Thyroid gland (tissue), 4 donors: Measurements from ENCODE around the gene SPATA2L. TPM values are rescaled to one million over a fixed set of nuclear protein-coding genes. Genes with fewer than 3 reads are reported as not detected.
"Not testable (repeated sequence)": the region's sequence is repeated elsewhere in the genome, so short reads cannot be mapped to it uniquely, and the experiment has no call there.

Experiments
- DNase-seq, 2 donors: peaks; one replicate each; pipeline ENCODE4 v3.0.0-alpha.2; 2019
- H3K27ac ChIP-seq, 3 donors: fragments of 200-600 bp; sonication (generic); 1 replicate in 2 of 3; 2 replicates in 1 of 3; pipeline ENCODE4 v1.5.1; 2016 to 2019; ENCODE audit warnings: mild to moderate bottlenecking in 1 of 3, moderate library complexity in 1 of 3
- H3K27me3 ChIP-seq: fragments of 200-600 bp; sonication (generic); one replicate; pipeline ENCODE4 v1.5.1; 2019
- H3K36me3 ChIP-seq, 2 donors: fragments of 200-600 bp; sonication (generic); one replicate each; pipeline ENCODE4 v1.5.1; 2016 to 2019
- H3K4me1 ChIP-seq, 2 donors: fragments of 200-600 bp; sonication (generic); one replicate each; pipeline ENCODE4 v1.5.1; 2017 to 2019
- H3K4me3 ChIP-seq, 3 donors: fragments of 200-600 bp; sonication (generic); replicated peaks in 1 of 3; 1 replicate in 2 of 3; 2 replicates in 1 of 3; pipeline ENCODE4 v1.5.1; 2016; ENCODE audit warnings: mild to moderate bottlenecking in 1 of 3
- H3K9me3 ChIP-seq: fragments of 200-600 bp; sonication (generic); one replicate; pipeline ENCODE4 v1.5.1; 2017
- POLR2A ChIP-seq, 2 donors: fragments of 450-650 bp; IDR thresholded peaks; one replicate each; pipeline ENCODE4 v1.6.1; 2017; ENCODE audit warnings: antibody characterized with exemption in 2 of 2, mild to moderate bottlenecking in 2 of 2, moderate library complexity in 1 of 2
- WGBS, 2 donors: methylation state at CpG; one replicate each; pipeline ENCODE4 v1.1.5; 2017; 5-methylcytosine and 5-hydroxymethylcytosine counted together
- intact Hi-C: fragments of 100-400 bp; cut with DNase I; formaldehyde crosslinking; loops from one replicate; pipeline ENCODE4 v1.15.1; 2023
- total RNA-seq, 4 donors: library from RNA; depleted of rRNA; stranded (reverse); fragments of >200 nt; gene quantifications; one replicate each; pipeline ENCODE4 v1.2.3, GENCODE V29; 2016
- TF ChIP-seq, protein P1 (sequence below), 6 experiments: fragments of 200-600 bp in 3 of 6; fragments of 450-650 bp in 3 of 6; sonication (generic) in 3 of 6; IDR thresholded peaks; one replicate each; pipeline ENCODE4 v1.5.1; 2016 to 2019; ENCODE audit warnings: antibody characterized with exemption in 6 of 6, mild to moderate bottlenecking in 2 of 6, inconsistent platforms in 1 of 6, moderate library complexity in 1 of 6

SPATA2L gene
- total RNA-seq, 4 donors from 2014 or later, result 22.4 to 31.9 (median 27.7) TPM

DNA sequence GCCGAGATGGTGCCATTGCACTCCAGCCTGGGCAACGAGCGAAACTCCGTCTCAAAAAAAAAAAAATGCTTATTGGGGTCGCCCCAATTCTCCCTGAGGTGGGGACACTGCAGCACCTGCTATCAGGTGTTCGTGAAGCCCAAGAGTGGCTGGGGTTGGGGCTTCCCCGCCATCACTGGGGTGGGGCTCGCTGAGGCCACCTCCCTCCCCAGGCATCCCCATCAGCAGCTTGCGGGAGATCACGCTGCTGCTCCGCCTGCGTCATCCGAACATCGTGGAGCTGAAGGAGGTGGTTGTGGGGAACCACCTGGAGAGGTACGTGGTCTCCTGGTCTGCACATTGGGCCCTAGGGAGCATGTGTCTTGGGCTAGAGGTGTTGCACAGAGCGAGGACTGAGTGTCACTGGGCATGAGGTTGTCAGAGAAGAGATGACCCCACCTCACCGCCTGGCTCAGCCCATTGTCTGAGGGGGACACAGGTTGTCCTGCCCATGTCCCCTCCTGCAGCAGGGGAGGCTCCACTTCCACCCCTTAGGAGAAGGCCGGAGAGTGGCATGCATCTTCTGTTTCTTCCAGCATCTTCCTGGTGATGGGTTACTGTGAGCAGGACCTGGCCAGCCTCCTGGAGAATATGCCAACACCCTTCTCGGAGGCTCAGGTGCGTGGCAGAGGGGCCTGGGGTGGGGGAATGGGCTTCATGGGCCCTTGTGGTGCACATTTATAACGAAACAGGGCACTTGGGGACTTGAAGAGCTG lies 10.1 kb downstream of the SPATA2L start:
- no peak for DNase-seq
- intact Hi-C loops, result no loop called here
- WGBS, 2 donors, result 95 to 98% methylated on average over 14 to 20 of the region's 21 CpGs
- Histone ChIP-seq H3K27ac (no peak overlapping the region), H3K27me3 (no peaks in the 10 kb centered on the region), H3K4me1 (peaks cover 8 to 11% of the 10 kb centered on the region in 2 donors), H3K4me3 (no peak overlapping the region), H3K36me3 (peaks cover 32 to 38% of the 10 kb centered on the region in 2 donors), H3K9me3 (no peaks in the 10 kb centered on the region)
- no peak for TF ChIP-seq POLR2A (IDR thresholded peaks at IDR 0.05)
- TF ChIP-seq, protein P1, sequence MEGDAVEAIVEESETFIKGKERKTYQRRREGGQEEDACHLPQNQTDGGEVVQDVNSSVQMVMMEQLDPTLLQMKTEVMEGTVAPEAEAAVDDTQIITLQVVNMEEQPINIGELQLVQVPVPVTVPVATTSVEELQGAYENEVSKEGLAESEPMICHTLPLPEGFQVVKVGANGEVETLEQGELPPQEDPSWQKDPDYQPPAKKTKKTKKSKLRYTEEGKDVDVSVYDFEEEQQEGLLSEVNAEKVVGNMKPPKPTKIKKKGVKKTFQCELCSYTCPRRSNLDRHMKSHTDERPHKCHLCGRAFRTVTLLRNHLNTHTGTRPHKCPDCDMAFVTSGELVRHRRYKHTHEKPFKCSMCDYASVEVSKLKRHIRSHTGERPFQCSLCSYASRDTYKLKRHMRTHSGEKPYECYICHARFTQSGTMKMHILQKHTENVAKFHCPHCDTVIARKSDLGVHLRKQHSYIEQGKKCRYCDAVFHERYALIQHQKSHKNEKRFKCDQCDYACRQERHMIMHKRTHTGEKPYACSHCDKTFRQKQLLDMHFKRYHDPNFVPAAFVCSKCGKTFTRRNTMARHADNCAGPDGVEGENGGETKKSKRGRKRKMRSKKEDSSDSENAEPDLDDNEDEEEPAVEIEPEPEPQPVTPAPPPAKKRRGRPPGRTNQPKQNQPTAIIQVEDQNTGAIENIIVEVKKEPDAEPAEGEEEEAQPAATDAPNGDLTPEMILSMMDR (IDR thresholded peaks at IDR 0.05), result no peak

- Histone ChIP-seq H3K27me3 (no peaks in the 10 kb centered on the region), H3K4me3 (no peak overlapping the region), H3K9me3 (no peaks in the 10 kb centered on the region), H3K4me1 (peaks cover 8 to 11% of the 10 kb centered on the region in 2 donors), H3K36me3 (peaks cover 32 to 38% of the 10 kb centered on the region in 2 donors), H3K27ac (no peak overlapping the region)
- no peak for DNase-seq
- WGBS, 2 donors, result 93 to 97% methylated on average over 16 of the region's 16 CpGs
- intact Hi-C loops, result no loop called here
- no peak for TF ChIP-seq POLR2A (IDR thresholded peaks at IDR 0.05)
- TF ChIP-seq, protein P1 (IDR thresholded peaks at IDR 0.05), result no peak
These were observed 11.1 kb downstream of the SPATA2L start for GRCh38 chr16:89690392-89690901.

GRCh38 chr16:89689621-89690020 lies 11.9 kb downstream of the SPATA2L start:
- intact Hi-C loops, result not testable (repeated sequence)

DNA sequence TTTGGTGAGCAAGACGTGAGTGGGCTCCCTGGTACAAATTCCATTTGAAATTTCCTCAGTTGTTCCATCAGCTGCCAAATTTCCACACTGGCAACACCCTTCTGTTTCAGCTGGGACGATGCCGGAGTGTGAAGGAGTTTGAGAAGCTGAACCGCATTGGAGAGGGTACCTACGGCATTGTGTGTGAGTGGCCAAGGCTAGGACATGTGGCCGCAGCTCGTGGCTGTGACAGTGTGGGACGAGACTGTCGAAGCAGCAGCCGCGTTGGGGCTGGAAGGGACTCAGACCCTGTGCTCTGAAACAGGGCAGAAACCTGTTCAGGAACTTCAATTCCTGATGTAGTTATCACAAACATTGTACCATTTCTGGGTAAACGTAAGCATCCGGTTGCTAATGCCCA lies 12.4 kb downstream of the SPATA2L start:
- DNase-seq, result no peak
- TF ChIP-seq POLR2A (IDR thresholded peaks at IDR 0.05), result no peak
- TF ChIP-seq, protein P1 (IDR thresholded peaks at IDR 0.05), result no peak
- intact Hi-C loops, result no loop called here
- H3K9me3 ChIP-seq, result no peaks in the 10 kb centered on the region
- no peak overlapping the region for H3K4me3 ChIP-seq
- H3K27me3 ChIP-seq, result no peaks in the 10 kb centered on the region
- peaks cover 29 to 34% of the 10 kb centered on the region in 2 donors for H3K36me3 ChIP-seq
- peaks cover 8 to 11% of the 10 kb centered on the region in 2 donors for H3K4me1 ChIP-seq
- H3K27ac ChIP-seq, result no peak overlapping the region
- WGBS, 2 donors, result 94 to 95% methylated on average over 13 of the region's 13 CpGs

More at GRCh38 chr16:89689621-89690020, 11.9 kb downstream of the SPATA2L start:
- not testable (repeated sequence) for DNase-seq, H3K27ac ChIP-seq, H3K27me3 ChIP-seq, H3K4me3 ChIP-seq, H3K9me3 ChIP-seq
- Histone ChIP-seq H3K36me3 (peaks cover 32 to 38% of the 10 kb centered on the region in 2 donors), H3K4me1 (peaks cover 8 to 11% of the 10 kb centered on the region in 2 donors)
- 78 to 91% methylated on average over 4 of the region's 4 CpGs for WGBS, 2 donors

DNA sequence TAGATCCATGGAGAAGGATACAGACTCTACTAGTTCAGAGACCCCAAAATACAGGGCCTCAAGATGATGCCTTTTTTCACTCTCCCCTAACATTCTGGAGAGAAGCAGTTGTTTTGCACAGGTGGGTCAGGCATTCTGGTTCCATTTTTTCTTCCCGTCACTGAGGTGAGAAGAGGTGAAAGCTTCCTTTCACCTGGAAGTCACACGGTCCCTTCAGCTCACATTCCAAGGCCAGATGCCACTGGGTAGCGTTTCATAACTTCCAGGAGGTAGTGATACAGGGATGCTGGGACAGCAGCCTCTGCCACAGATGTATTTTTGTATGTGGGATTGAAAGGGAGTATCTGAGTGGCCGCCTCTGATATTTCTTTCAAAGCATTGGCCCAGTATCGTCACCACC lies 13.1 kb downstream of the SPATA2L start:
- TF ChIP-seq, protein P1 (IDR thresholded peaks at IDR 0.05), result no peak
- no peak for TF ChIP-seq POLR2A (IDR thresholded peaks at IDR 0.05)
- H3K27ac ChIP-seq, result no peak overlapping the region
- no peaks in the 10 kb centered on the region for H3K9me3 ChIP-seq
- WGBS, 2 donors, result 94 to 98% methylated on average over 5 of the region's 5 CpGs
- H3K4me1 ChIP-seq, result peaks cover 8 to 11% of the 10 kb centered on the region in 2 donors
- DNase-seq, result no peak
- intact Hi-C loops, result no loop called here
- H3K36me3 ChIP-seq, result peaks cover 22 to 27% of the 10 kb centered on the region in 2 donors
- H3K27me3 ChIP-seq, result no peaks in the 10 kb centered on the region
- H3K4me3 ChIP-seq, result no peak overlapping the region
